ENCODE data around the gene SYNE1. TPM values are rescaled to one million over a fixed set of nuclear protein-coding genes. Genes with fewer than 3 reads are reported as not detected.

Gene SYNE1
- total RNA-seq, 1 donor from 2014 or later, result 26.6 TPM

DNA sequence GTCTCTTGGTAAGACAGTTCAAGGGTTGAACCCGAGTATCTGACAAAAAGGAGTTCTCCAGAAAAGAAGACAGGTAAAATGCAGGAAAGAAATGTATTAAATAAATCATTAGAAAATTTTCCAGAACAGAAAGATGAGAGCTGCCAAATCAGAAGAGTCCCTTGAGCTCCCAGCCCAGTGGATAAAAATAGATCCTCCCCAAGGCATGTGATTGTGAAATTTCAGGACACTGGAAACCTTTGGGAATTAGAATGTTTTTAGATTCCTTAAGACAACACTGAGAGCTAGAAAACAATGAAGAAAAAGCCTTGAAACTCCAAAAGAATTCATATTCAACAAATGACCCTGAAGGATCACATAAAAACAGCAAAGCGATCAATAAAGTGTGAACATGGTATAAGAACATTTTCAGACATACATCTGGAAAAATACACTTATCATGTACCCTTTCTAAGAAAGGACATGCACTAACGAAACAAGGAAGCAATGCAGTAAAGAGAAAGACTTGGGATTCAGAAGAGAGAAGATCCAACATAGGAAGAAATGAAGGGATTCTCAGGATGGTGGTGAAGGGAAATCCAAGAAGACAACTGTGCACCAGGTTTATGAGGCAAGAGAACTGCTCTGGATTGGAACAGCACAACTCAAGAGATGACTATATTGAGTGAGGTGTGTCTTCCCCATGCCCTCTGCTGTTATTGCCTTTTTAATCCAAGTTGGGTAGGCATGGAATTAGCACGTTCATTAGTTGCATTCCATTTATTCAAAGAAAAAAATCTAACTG, 390.4 kb downstream of the SYNE1 start:
- Mint-ChIP-seq H3K27ac (no peak overlapping the region), H3K4me3 (no peak overlapping the region), H3K27me3 (no peaks in the 10 kb centered on the region), H3K4me1 (ENCODE audit: unreplicated experiment) (peaks cover 12% of the 10 kb centered on the region), H3K36me3 (peaks cover 25% of the 10 kb centered on the region), H3K9me3 (no peaks in the 10 kb centered on the region)
- DNase-seq (ENCODE audit: extremely low spot score, unreplicated experiment), result no peak
- TF ChIP-seq, protein P1, sequence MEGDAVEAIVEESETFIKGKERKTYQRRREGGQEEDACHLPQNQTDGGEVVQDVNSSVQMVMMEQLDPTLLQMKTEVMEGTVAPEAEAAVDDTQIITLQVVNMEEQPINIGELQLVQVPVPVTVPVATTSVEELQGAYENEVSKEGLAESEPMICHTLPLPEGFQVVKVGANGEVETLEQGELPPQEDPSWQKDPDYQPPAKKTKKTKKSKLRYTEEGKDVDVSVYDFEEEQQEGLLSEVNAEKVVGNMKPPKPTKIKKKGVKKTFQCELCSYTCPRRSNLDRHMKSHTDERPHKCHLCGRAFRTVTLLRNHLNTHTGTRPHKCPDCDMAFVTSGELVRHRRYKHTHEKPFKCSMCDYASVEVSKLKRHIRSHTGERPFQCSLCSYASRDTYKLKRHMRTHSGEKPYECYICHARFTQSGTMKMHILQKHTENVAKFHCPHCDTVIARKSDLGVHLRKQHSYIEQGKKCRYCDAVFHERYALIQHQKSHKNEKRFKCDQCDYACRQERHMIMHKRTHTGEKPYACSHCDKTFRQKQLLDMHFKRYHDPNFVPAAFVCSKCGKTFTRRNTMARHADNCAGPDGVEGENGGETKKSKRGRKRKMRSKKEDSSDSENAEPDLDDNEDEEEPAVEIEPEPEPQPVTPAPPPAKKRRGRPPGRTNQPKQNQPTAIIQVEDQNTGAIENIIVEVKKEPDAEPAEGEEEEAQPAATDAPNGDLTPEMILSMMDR (conservative IDR thresholded peaks at IDR 0.05), result no peak

DNA sequence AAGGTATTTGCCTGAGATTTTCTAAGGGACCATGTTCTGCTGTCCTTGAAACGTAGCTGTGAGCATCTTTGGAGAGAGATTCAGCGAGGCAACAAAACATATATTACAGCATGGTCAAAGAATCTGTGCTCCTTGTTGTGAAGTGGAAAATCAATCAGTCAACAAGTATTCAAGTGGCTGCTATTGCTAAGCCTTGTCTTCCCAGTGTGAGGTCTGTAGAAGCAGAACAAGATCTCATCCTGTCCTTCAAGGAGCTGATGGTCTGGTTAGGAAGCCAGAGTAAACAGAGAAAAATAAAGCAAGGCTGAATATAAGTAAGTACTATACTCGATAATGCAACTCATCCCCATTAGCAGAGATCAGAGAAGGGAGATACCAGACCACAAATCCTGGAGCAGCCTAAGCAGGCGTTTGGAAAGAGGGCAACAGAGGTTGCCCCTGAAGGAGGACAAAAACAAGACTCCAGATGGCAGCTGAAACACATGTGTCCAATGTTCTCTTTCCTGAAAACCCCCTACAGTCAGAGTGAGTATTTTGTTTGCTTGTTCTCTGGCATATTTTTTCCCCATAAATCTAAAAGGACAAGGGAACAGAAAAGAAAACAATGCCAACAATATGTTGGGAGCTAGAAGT, 392.0 kb downstream of the SYNE1 start:
- H3K27ac Mint-ChIP-seq, result no peak overlapping the region

DNA sequence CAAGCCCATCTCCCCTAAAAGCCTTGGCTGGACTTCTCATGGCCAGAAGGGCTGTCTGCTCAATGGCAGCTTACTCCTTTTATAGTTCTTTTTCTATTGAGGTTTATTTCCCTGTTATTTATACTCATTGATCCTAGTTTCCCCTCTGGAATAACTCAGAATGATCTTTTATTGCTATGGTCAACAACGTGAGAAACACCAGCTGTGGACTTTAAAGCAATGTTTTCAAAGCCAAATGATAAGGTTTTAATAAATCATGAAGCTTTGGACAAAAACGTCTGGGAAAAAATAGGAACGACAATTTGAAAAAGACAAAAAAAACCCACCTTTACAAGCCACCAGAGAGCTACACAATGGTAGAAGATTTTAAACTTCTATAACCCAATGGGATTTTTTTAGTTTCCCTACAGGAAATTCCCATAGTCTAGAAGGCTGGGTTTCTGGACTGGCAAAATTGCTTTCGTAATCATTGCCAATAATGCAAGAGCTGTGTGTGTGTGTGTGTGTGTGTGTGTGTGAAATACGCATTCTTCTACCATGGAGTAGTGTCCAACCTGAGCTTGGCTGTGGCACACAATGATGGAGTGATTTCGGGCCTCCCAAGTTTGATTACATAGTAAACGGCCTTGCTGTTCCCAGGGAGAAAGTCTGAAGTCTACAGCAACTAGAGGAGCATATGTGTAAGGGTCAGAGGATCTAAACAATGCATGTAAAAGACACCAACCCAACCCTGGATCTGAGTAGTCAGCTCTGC, 396.0 kb downstream of the SYNE1 start:
- TF ChIP-seq, protein P1 (conservative IDR thresholded peaks at IDR 0.05), result no peak
- Mint-ChIP-seq H3K27me3 (no peaks in the 10 kb centered on the region), H3K4me3 (no peak overlapping the region), H3K36me3 (peaks cover 22% of the 10 kb centered on the region), H3K9me3 (no peaks in the 10 kb centered on the region), H3K4me1 (ENCODE audit: unreplicated experiment) (peaks cover 12% of the 10 kb centered on the region), H3K27ac (no peak overlapping the region)
- DNase-seq (ENCODE audit: extremely low spot score, unreplicated experiment), result no peak

More for the DNA sequence above, 392.0 kb downstream of the SYNE1 start:
- Mint-ChIP-seq H3K27me3 (no peaks in the 10 kb centered on the region), H3K9me3 (no peaks in the 10 kb centered on the region), H3K4me1 (ENCODE audit: unreplicated experiment) (peaks cover 12% of the 10 kb centered on the region), H3K4me3 (no peak overlapping the region), H3K36me3 (peaks cover 29% of the 10 kb centered on the region)
- DNase-seq (ENCODE audit: extremely low spot score, unreplicated experiment), result no peak
- TF ChIP-seq, protein P1 (conservative IDR thresholded peaks at IDR 0.05), result no peak

DNA sequence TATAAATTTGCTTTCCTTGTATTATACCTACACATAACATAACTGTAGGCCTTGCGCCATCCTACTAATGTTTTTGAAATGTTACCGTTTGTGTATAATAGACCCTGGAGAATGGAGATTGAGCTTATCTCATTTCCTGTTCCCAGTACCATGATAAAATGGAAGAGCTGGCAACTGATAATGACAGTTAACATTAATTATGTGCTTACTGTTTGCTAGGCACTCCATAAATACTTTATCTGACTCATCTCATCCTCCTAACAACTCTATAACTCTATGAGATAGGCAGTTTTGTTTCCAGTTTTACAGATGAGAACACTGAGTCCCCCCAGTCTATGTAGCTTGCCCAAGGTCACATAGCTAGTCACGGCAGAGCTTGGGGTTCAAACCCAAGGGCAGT, 396.7 kb downstream of the SYNE1 start:
- no peak for DNase-seq (ENCODE audit: extremely low spot score, unreplicated experiment)
- Mint-ChIP-seq H3K27ac (no peak overlapping the region), H3K4me1 (ENCODE audit: unreplicated experiment) (peaks cover 6% of the 10 kb centered on the region), H3K36me3 (peaks cover 19% of the 10 kb centered on the region), H3K27me3 (no peaks in the 10 kb centered on the region), H3K4me3 (no peak overlapping the region), H3K9me3 (no peaks in the 10 kb centered on the region)
- TF ChIP-seq, protein P1 (conservative IDR thresholded peaks at IDR 0.05), result no peak

DNA sequence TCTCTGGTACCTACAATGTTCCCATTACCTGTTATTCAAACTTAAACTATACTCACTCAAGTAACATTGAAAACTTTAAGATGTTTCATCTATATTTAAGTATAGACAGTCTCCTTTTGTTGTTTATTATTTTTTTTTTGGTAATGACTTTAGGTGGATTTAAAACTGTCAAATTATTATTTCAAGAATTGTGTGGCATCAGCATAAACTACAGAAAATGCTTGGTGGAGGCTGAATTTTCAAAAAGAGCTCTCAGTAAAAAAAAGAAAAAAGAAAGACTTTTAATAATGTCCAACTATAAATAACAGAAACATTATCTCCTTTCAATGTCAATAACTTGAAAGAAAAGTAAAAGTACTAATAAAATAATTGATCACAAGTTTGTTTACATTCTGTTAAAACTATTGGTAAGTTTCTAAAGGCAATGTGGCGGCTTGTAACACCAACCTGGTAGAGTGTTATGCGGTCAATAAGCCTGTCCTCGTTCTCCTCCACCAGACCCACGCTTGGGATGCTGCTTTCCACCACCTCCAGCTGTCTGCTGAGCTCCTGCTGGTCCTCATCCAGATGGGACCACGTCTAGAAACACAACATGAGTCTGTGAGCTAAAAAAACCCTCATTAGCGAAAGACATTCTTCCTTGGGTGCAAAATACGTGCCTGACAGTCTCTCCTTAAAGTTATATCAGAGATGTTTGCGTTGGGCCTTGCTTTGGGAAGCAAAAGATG, 400.6 kb downstream of the SYNE1 start:
- TF ChIP-seq, protein P1 (conservative IDR thresholded peaks at IDR 0.05), result no peak
- DNase-seq (ENCODE audit: extremely low spot score, unreplicated experiment), result no peak
- H3K4me3 Mint-ChIP-seq, result no peak overlapping the region
- H3K36me3 Mint-ChIP-seq, result peaks cover 19% of the 10 kb centered on the region
- no peaks in the 10 kb centered on the region for H3K4me1 Mint-ChIP-seq (ENCODE audit: unreplicated experiment)
- no peaks in the 10 kb centered on the region for H3K9me3 Mint-ChIP-seq
- H3K27me3 Mint-ChIP-seq, result no peaks in the 10 kb centered on the region
- H3K27ac Mint-ChIP-seq, result no peak overlapping the region

Data from type B pancreatic cell (in vitro differentiated cells).